GM21528 (cell line): Measurements from ENCODE around the gene PPP1R37.
"Not testable (repeated sequence)": the region's sequence is repeated elsewhere in the genome, so short reads cannot be mapped to it uniquely, and the experiment has no call there.

Source experiments
- ATAC-seq: cut with Tn5 transposase; IDR thresholded peaks from one replicate; pipeline ENCODE4 v1.9.1; 2021; ENCODE audit warnings: mild to moderate bottlenecking, moderate library complexity; ENCODE audit not compliant: unreplicated experiment, low FRiP score

The PPP1R37 gene

GRCh38 chr19:45112111-45112827 is 19.3 kb downstream of the PPP1R37 start:
- ATAC-seq, result no peak

DNA sequence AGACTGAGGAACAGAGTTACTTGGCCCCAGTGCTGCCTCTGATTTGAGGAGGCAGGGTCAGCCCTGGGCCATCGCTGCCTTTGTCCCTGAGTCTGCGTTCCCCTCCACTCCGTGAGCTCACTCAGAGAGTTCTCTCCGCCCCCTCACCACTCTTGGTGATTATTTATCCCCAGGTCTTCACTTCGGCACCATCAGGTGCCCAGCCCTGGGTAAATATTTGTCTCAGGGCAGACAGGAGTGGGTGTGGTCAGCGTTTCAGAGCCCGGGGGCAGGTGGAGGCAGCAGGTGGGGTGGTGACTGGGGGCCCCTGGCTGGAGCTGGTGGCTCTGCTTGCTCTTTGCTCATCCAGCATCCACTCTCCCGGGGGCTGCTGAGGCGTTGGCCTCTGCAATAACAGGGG is 20.6 kb downstream of the PPP1R37 start:
- no peak for ATAC-seq

GRCh38 chr19:45114116-45114515 is 21.1 kb downstream of the PPP1R37 start:
- ATAC-seq, result no peak

DNA sequence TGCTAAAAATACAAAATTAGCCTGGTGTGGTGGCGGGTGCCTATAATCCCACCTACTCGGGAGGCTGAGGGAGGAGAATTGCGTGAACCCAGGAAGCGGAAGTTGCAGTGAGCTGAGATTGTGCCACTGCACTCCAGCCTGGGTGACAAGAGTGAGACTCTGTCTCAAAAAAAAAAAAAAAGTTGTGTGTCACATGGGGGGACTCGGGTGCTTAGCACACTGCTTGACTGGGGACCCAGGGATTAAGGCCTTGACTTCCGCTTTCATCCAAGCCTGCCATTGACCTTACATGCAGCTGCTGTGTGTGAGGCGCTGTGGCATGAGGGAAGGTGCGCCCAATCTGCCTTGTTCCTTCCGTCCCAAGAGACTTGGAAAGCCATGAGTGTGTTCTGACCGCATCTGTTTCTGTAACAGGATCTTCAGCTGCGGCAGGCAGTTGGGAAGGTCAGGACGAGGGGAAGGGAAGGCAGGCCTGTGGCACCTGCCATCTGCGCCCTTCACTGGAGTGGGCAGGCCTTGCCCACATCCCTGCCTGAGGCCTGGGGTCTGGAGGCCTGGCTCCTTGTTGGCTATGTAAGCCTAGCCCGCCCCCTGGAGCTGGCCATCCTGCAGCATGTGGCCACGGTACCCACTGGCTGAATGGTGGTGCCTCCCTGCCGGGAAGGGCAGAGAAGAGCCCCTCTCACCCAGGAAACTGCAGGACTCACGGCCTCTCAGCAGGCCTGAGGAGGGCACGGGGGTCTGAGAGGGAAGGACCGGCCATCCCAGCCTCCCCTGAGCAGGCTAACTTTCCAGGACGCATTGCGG is 23.0 kb downstream of the PPP1R37 start:
- no peak for ATAC-seq

GRCh38 chr19:45117167-45117594 is 24.2 kb downstream of the PPP1R37 start:
- ATAC-seq, result no peak

DNA sequence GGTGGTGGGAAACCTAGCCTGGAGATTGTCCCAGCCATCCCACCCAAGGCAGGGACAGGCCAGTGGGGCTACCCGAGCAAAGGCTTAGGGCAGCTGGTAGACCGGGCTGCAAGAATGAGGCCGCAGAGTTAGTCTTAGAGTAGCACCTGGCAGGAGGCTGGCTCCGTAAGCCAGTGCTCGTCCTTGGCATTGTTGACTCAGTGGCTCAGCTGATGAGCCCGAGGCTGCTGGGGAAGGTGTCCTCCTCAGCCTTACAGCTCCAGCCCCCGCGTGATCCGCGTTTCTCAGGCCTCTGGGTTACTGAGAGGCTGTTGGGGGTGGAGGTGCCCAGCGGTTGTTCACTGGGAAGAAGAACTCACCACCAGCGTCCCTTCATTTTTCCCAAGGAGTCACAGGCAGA is 24.7 kb downstream of the PPP1R37 start:
- ATAC-seq, result no peak

- no peak for ATAC-seq
Observed at GRCh38 chr19:45118106-45118505, 25.1 kb downstream of the PPP1R37 start.

DNA sequence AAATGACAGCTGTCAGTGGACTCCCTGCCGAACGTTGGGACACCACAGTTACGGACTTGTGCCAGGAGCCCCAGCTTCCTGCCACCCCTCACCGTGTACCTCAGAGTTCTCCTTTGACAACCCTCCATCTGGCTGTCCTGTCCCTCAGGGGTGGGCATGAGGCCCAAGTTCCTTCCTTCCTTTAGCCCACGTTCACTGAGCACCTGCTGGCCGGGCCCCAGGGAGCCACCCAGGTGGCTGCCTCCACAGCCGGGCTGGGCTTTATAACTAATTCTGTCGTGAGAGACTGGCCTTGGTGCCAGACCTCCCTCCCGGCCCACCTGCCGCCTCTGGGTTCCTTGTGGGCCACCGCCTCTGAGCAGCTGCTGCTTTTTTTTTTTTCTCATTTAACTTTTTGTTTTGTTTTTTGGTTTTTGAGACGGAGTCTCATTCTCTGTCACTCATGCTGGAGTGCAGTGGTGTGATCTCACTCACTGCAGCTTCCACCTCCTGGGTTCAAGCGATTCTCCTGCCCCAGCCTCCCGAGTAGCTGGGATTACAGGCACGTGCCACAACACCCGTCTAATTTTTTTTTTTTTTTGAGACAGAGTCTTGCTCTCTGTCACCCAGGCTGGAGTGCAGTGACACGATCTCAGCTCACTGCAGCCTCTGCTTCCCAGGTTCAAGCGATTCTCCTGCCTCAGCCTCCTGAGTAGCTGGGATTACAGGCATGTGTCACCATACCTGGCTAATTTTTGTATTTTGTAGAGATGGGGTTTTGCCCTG is 25.8 kb downstream of the PPP1R37 start:
- ATAC-seq, result not testable (repeated sequence)

GRCh38 chr19:45119582-45119981 is 26.6 kb downstream of the PPP1R37 start:
- ATAC-seq, result no peak

GRCh38 chr19:45121827-45122345 is 28.9 kb downstream of the PPP1R37 start:
- ATAC-seq, result no peak

GRCh38 chr19:45122832-45123231 is 29.9 kb downstream of the PPP1R37 start:
- ATAC-seq, result no peak

GRCh38 chr19:45123440-45123850 is 30.5 kb downstream of the PPP1R37 start:
- no peak for ATAC-seq

GRCh38 chr19:45124021-45124420 is 31.0 kb downstream of the PPP1R37 start:
- ATAC-seq, result no peak

DNA sequence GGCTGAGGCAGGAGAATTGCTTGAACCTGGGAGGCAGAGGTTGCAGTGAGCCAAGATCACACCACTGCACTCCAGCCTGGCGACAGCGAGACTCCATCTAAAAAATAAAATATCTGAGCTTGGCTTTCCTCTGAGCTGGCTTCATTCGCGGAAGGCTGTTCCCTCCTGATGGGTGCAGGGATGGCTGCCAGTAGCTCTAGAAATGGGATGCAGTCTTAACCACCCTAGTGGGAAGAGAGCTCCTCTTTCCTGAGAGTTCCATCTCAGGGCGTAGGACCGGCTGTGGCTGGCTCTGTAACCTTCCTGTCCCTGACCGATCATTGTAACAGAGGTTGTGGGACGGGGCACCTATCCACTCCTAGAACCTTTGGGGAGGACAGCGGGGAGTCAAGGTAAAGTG is 32.4 kb downstream of the PPP1R37 start:
- ATAC-seq, result no peak

GRCh38 chr19:45125975-45126493 is 33.1 kb downstream of the PPP1R37 start:
- no peak for ATAC-seq

DNA sequence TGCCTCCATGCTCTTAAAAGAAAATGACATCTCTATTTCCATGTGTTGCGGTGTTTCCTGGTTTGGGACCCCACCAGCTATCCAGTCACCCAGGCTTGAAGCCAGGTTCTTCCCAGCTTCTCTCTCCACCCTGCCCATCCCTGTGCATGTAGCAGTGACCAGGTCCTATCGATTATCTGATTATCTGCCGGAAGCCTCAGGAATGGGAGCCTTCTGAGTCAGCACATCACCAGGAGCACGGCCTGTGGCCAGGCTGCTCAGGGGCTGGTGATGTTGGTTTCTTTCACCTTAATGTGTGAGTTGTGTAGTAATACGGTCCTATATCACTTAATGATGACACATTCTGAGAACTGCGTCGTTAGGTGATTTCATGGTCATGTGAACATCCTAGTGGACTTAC is 33.7 kb downstream of the PPP1R37 start:
- no peak for ATAC-seq

- ATAC-seq, result no peak
Observed at GRCh38 chr19:45128146-45128545, 35.2 kb downstream of the PPP1R37 start.

DNA sequence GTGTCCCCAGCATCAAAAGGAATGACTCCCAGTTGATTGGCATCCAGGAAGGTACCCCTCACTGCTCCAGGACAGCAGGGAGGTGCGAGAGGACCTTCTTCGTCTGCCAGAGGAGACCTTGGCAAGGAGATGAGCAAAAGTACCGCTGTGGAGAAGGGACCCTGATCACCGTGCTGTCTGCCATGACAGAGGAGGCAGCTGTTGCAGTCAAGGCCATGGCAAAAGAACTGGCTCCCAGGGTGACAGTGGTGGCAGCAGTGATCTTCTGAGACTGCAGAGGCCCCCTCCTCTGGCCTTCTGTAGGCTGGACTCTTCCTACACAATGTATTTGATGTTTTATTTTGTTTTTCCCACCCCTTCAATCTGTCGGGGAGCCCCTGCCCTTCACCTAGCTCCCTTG is 35.8 kb downstream of the PPP1R37 start:
- ATAC-seq, result no peak

DNA sequence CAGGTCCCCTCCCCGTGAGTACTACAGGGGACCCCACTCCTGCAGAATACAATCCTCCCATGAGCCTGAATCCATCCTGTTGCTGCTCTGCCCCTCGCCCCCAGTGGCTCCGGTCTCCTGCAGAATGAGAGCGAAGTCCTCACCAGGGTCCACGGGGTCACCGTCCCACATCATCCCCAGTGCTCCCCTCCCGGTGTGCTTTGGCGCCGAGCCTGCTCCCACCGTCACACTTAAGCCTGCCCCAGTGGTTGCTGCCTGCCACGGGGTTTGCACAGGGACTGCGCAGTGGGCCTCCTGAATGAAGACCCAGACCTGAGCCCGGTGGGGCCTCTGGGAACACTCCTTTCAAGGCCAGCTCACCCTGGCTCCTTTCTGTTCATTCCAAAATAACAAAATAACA is 37.3 kb downstream of the PPP1R37 start:
- no peak for ATAC-seq

DNA sequence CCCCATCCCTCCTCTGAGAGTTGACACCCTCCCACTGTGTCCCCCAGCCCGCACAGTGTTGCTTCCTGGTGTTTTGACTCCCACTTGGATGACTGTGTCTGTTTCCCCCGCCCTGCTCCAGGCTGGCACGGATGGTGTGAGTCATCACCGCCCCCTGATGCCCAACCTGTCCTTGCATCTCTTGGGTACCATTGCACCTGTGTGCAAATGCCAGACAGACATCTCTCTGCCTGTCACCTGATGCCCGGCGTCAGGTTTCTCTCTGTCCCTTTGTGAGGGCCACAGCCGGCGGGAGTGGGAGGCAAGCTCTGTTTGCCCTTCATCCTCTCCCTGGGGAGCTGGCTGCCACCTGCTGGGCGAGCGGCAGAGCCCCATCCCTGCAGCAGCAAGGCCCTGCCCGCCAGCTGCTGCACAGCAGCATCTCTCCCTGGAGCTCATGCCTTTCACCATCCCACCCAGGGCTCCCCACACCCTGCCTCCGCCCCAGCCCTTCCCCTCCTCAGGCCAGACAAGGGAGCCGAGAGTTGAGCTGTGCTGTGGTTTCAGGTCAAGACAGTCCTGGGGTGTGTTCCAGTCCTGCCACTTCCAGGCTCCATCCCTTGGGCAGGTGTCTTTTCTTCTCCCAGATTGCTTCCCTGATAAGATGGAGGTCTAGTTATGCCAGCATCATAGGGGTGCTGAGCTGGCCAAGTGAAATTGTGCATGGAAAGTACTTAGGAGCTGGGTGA is 38.1 kb downstream of the PPP1R37 start:
- no peak for ATAC-seq
